Sciatic nerve (tissue), 2 donors: Measurements from ENCODE around the gene HSDL2. TPM values are rescaled to one million over a fixed set of nuclear protein-coding genes. Genes with fewer than 3 reads are reported as not detected.

Experiments used
- ATAC-seq: fragments of 200-7000 bp; cut with Tn5 transposase; one replicate; pipeline ENCODE4 v1.9.1; 2020; ENCODE audit warnings: mild to moderate bottlenecking, moderate library complexity
- DNase-seq: peaks from one replicate; pipeline ENCODE4 v3.0.0-alpha.2; 2020; ENCODE audit warnings: low spot score
- intact Hi-C: fragments of 100-400 bp; cut with DNase I; formaldehyde crosslinking; loops from one replicate; pipeline ENCODE4 v1.14.2; 2022
- total RNA-seq: library from RNA; stranded (reverse); fragmentation: NEBNext Ultra II Directional; extraction: Animal tissue kit (Norgen Biotek cat#: 25700); gene quantifications from one replicate; pipeline ENCODE4 v1.2.1, GENCODE V29; 2021
- donor health status: DM: no; HTN: no; CAD: no.
- donor health status: DM: no; HTN: no; CAD: no.

The HSDL2 gene
- total RNA-seq, 1 donor from 2014 or later: 32.1 TPM

DNA sequence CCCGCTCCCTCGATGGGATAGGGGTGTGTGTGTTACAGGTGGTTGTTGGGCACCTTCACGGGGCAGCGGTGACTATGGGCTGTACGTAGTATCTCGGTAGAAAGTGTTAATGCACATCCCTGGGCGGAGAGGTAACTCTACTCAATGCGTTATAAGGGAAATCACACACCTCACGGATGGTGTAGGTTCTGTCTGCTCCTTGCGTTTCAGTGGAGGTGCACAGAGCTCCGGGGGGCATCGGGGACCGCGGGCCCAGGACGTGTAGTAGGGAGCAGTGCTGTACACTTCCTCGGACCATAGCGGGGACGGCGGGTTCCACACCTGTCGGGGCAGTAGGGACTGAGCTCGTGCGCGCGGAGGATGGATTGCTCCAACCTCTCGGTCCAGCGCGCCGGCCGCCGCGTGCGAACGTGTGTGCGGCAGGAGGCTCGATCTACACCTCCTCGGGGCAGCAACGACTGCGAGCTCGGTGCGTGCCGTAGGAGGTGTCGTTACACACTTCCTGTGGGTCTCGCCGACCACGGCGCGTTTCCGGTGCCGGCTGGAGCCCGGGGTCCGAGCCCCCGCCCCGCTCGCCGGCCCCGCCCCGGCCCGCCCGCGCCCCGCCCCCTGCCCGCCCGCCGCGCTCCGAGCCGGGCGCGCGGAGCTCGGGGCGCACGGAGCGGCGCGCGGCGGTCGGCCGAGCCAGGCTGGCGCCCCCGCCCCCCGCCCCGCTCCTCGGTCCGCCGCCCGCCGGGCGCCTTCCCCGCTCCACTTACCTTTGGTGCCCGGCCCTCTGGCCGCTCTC, 106.5 kb downstream of the HSDL2 start, which contains the start of gene KIAA1958:
TSS of gene KIAA1958 (plus strand) at position 607 of the 787 bp plus-strand sequence. CDS start 87,254 bp downstream, outside the sequence.
- DNase-seq: peak; percentile 83
- ATAC-seq: peak; percentile 96
- intact Hi-C loops: no loop called here

DNA sequence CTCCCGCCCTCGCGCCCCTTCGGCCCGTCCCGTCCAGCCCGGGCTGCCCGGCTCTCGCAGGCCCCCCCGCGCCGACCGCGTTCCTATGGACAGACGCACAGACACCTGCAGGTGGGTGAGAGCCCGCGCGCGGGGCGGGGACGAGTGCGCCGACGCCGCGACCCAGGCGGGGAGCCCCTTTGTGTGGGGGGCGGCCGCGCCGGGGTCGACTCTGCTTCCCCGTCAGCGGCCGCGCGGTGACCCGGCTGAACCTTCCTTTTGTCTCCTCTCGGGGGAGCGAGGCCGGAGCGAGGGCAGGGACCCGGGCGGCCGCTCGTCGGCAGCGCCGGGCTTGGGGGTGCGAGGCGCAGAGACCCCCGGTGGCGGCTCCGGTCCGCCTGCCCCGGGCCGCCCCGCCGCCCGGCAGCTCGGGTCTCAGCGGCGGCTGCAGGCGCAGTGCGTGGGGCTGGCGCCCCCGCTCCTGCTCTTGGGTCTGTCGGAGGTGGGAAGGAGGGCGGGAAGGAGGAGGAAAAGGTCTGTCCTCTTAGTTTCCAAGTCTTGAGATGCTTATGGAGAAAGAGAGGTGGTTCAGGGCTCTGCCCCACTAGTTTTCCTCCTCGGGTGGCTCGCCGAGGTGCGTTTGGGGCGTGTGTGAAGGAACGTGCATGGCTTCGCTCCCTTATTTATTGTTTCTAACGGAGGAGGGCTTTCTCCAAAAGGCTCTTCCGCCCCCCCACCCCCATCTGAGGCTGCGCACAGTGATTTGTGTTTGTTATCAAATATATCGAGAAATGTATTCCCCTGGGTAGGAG, 107.3 kb downstream of the HSDL2 start:
- intact Hi-C loops: no loop called here
- ATAC-seq: peak; percentile 31
- DNase-seq: peak; percentile 76

DNA sequence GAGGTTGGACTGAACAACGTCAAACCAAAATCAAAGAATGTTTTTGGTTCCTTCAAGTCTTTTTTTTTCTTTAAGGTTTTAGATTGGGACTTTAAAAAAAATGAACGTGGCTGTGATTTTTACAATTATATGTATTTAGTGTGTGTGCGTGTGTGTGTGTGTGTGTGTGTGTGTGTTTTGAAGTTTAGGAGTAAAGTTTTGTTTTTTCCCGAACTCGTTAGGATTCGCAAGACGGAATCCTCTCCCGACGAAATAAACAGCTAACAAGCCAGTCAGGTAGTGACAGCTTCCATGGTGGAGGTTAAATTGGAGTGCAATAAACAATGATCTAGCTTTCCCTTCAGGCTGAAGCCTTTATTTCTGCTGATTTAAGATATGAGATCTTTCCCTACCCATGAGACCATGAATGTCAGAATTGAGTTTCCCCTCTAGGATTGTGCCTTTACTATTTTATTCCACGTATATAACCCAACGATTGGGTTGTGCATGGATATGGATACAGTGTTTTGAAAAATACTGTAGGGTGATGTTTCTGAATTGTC, 108.0 kb downstream of the HSDL2 start:
- intact Hi-C loops: no loop called here
- no peak for DNase-seq
- no peak for ATAC-seq

DNA sequence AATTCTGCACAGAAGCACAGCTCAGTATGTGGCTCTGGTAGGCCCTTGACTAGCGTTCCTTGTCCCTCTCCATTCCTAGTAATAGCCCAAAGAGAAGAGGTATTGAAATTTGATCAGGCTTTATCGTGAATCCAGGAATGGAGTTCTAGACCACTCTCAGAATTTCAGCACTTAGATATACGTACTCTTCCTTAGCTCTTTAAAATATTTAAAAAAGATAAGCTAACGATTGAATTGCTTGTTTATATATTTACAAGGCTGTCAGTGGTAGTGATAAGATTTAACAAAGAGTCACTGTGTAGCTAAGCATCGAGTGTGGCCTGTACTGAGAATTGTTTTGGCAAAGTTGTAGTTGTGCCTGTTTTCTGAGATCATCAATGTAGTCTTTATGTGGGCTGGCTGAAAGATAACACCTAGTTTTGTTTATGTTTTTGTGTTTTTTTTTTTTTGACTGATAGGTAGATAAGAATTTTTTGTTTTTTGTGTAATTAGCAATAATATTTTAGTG, 109.2 kb downstream of the HSDL2 start:
- intact Hi-C loops: no loop called here
- no peak for DNase-seq
- ATAC-seq: no peak

DNA sequence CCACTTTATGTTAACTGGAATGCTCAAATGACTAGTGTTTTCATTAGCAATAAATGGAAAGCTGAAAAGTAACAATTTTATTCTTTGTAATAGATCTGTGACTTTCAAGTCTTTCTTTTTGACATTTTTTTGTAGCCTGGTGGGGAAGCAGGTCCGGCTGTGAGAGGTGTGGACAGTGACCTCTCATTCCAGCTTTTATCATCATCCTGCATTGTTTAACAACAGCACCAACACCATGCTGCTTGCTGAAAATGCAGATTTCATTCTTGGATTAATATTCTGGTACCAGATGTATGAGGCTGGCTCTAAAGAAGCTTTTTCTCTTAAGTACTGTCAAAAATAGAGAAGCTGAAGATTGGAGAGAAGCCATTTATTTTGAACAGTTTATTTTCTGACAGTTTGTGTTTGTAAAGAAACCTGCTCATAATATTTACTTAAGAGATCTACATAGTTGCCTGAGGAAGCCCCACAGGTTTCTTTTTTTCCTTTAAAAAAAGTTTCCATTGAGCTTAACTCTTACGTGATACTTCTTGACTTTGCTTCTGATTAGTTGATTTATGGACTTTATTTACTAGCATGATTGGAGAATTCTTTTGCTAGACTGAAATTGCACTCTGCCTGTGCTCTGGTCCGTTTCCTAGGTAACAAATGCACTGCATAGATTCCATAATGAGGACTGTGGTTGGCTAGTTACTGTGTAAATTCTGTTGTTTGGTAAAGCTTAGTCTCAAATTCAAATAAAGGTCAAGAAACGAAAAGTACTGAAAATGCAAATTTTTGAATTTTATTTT, 110.2 kb downstream of the HSDL2 start:
- no peak for DNase-seq
- no peak for ATAC-seq
- intact Hi-C loops: no loop called here

DNA sequence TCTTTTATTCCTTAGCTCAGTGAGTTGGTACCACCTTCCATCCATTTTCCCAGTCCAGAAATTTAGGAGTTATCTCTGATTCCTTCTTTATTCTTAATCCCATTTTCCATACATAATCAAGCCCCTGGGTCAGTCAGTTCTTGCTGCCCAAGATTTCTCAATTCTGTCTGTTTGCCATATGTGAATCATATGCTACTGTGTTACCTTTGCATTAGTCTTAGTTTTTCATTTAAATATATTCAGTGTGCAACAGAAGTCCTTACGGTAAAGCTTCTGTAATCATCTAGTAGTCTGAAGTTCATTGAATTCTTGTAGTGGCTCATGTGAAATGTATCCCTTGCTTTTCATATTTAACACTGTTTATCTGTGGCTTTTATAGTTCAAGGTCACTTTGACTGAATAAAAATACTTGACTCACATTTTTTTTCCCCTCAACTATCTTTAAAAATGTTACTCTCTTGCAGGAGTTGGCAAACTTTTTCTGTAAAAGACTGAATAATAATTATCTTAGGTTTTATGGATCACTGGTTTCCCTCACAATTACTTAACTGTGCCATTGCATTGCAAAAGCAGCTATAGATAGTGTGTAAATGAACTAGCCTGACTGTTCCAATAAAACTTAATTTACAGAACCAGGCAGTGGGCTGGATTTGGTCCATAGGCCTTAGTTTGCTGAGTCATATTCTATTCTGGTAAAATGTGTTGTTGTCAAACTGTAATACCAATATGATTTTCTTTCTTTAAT, 113.7 kb downstream of the HSDL2 start:
- DNase-seq: no peak
- ATAC-seq: no peak
- intact Hi-C loops: no loop called here

DNA sequence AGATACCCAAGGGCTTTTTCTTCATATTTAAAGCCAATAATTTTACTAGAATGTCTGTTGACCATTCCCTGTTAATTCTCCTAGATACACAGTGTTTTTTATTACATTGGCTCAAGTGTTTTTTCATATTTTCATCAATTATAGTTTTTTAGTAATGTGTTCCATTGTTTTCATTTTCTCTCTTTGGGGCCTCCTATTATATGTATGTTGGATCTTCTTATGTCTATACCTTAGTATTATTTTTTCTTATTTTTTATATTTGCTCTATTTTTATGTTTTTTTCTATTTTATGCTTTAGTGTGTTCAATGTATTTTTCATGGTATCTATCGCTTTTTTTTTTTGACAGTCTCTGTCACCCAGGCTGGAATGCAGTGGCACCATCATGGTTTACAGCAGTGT, 114.2 kb downstream of the HSDL2 start:
- ATAC-seq (no peak), DNase-seq (no peak)
- intact Hi-C loops: no loop called here

DNA sequence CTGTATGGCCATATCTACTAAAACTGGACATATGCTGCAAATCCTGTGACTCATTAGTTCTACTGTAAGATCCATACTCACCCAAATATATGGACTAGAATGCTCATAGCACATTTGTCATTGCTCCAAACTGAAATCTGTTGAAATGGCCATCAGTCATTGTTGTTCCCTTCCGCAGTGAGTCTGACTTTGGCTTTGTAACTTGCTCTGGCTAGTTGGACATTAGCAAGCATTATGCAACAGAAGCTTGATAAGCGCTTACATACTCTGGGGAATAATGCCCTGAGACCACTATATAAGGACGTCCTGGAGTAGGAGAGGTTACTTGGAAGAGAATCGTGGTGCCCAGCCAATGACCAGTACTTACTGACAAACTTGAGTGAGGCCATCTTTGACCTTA, 115.7 kb downstream of the HSDL2 start:
- no peak for DNase-seq
- no peak for ATAC-seq
- intact Hi-C loops: no loop called here

DNA sequence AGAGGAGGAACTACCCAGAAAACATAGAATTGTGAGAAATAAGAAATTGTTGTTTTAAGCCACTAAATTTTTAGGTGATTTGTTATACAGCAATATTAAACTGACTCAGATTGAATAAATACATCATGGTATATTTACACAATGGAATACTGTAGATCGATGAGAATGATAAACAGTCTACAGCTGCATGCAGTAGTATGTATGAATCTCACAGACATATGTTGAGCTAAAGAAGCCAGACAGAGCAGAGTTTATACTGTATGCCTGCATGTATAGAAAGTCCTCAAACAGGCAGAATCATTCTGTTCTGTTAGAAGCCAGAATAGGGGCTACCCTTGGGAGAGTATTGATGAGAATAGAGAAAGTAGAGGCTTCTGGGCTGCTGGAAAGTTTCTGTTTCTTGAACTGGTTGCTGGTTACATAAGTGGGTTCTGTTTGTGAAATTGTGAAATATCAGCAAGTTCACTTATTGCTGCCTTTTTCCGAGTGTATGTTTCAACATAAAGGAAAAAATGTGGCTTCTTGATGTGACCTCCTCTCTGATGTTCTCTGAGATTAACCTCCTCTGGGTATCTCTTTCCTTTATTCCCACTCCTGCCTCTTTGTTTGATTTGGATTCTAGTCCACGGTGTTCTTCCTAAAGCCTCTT, 116.3 kb downstream of the HSDL2 start:
- no peak for DNase-seq
- no peak for ATAC-seq
- intact Hi-C loops: no loop called here

DNA sequence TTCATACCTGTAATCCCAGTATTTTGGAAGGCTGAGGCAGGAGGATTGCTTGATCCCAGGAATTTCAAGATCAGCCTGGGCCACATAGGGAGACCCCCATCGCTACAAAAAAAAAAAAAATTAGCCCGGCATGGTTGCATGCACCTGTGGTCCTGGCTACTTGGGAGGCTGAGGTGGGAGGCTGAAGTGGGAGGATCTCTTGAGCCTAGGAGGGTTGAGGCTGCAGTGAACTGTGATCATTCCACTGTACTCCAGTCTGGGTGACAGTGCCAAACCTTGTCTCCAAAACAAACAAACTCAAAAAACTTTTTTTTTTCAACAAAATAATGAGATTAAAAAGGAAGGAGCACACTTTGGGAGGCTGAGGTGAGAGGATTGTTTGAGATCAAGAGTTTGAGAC, 120.9 kb downstream of the HSDL2 start:
- no peak for ATAC-seq
- intact Hi-C loops: no loop called here
- no peak for DNase-seq

DNA sequence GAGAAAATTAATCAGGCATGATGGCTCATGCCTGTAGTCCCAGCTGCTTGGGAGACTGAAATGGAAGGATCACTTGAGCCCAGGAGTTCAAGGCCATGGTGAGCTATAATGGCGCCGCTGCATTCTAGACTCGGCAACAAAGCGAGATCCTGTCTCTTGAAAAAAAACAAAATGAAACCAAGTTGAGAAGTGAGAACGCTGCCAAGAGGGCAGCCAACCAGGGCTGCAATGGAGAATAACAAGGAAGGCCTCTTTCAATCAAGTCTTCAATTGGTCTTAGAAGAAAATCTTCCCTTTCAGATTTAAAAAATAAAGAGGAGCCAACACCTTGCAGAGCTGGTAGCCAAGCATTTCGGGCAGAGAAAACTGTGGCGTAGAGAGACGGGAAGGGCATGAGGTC, 121.4 kb downstream of the HSDL2 start:
- ATAC-seq: no peak
- no peak for DNase-seq
- intact Hi-C loops: no loop called here

DNA sequence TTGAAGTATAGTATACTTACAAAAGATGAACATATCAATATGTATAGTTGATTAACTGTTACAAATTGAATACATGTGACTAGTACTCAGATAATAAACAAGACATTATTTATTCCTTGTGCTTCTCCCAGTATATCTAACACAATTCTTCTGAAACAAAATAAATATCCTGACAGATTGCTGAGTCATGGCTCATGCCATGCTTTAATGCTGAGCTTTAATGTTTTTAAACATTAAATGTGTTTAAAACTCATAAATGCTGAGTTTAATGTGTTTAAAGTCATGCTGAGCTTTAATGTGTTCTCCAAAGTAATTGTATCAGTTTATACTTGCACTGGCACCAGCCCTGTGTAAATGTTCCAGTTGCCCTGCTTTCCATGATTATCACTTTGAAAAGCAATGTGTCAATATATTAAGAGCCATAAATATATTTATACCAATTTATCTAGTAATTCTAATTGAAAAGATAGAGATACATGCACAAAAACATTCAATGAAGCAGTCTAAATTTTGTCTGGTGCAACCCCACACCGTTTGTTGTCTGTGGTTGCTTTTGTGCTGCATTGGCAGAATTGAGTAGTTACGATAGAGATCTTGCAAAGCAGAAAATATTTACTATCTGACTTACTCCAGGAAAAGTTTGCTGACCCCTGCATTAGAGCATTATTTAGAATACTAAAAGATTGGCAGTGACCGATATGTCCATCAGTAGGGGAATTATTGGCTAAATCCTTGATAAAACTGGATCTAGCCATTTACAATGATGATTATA, 122.5 kb downstream of the HSDL2 start:
- DNase-seq (no peak), ATAC-seq (no peak)
- intact Hi-C loops: no loop called here

DNA sequence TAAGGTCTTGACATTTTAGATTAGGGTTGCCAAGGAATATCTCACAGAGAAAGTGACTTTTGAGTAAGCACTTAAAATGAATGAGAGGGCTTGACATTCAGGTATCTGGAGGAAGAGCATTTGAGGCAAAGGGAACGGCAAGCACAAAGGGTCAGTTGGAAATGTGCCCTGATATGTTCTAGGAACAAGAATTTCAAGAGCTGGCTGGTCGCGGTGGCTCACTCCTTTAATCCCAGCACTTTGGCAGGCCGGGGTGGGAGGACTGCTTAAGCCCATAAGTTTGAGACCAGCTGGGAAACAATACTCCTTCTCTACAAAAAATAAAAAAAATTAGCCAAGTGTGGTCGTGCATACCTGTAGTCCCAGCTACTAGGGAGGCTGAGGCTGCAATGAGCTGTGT, 123.3 kb downstream of the HSDL2 start:
- intact Hi-C loops: no loop called here
- DNase-seq (no peak), ATAC-seq (no peak)

DNA sequence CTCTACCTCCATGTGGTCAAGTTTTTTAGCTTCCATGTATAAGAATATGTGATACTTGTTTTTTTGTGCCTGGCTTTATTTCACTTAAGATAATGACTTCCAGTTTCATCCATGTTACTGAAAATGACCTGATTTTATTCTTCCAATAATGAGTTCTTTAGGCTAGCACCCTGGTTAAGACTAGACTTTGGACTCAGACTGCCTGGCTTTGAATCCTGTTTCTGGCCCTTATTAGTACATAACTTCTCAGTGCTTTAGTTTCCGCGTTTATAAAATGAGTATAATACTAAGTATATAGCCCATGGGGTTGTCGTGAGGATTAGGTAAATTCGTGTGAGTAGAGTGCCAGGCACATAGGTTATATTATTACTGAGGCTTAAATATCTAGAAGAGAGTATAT, 125.2 kb downstream of the HSDL2 start:
- ATAC-seq (no peak), DNase-seq (no peak)
- intact Hi-C loops: no loop called here

DNA sequence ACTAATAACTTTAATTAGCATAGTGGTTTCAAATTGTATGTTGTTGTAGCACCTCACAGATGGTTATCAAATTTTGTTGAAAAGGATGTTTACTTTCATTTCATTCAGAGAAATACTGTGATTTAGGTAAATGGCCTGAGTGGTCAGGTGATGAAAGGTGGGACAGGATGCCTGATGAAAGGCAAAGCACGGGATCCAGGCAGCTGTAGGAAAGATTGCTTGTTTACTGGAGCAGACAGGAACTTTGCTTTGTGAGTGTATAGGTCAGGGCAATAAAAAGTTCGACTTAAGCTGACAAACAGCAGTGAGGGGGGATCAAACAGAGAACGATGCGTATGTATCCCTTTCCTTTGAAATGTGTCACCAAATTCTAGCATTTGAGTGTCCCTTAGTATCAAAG, 125.7 kb downstream of the HSDL2 start:
- intact Hi-C loops: no loop called here
- ATAC-seq (no peak), DNase-seq (no peak)

DNA sequence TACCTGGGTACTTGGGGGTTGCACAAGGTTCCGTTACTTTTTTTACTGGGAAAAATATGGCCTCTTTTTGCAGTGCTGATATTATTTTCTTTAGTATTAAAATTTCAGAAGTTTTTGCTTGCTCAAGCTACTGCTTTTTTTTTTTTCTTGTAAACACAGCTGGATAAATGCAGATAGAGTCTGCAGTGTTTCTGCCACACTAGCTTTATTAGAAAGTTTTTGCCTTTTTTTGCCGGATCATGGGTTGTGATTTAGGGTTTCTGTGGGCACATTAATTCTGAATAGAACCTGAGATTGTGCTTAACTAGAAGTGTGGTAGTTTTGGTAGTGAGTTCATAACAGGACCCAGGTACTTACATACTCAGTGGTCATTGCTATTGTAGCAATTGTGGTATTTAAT, 126.7 kb downstream of the HSDL2 start:
- ATAC-seq (no peak), DNase-seq (no peak)
- intact Hi-C loops: no loop called here

DNA sequence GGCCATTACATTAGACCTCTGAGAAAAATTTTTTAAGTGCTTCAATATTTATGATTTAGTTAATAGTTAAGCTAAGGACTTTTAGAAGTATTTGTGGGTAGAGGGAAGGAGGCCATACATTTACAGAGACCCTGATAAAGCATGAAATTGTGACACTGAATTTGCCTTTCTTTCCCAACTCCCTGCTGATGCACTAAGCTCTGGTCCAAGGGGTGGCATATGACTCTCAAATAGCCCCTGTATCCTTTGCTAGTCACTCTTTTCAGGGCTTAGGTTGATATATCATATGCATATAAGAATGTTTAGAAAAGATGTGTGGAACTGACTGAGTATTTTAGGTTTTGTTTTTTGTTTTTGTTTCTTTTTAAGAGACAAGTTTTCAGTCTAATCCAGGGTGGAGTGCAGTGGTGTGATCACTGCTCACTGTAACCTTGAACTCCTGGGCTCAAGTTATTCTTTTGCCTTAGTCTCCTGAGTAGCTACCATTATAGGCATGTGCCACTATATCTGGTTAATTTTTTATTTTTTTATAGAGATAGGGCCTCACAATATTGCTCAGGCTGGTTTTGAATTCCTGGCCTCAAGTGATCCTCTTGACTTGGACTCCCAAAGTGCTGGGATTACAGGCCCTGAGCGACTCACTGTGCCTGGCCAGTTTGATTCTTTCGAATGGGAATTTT, 127.2 kb downstream of the HSDL2 start:
- intact Hi-C loops: no loop called here
- ATAC-seq (no peak), DNase-seq (no peak)
